Immature natural killer cell (primary cell): Measurements from ENCODE around the gene UBAC2. TPM values are rescaled to one million over a fixed set of nuclear protein-coding genes. Genes with fewer than 3 reads are reported as not detected.

Experiments
- DNase-seq, 3 donors: peaks; one replicate each; pipeline ENCODE4 v3.0.0; 2022; ENCODE audit warnings: mixed read lengths in 1 of 3
- H3K27ac Mint-ChIP-seq, 6 donors: one replicate each; pipeline ENCODE4 v1.8.0; 2020; ENCODE audit warnings: mixed read lengths in 6 of 6, mild to moderate bottlenecking in 5 of 6, inconsistent platforms in 4 of 6, moderate library complexity in 3 of 6
- H3K27me3 Mint-ChIP-seq, 3 donors: one replicate each; pipeline ENCODE4 v1.8.0; 2020 to 2021; ENCODE audit warnings: low read depth in 3 of 3, mild to moderate bottlenecking in 3 of 3, mixed read lengths in 3 of 3, moderate library complexity in 3 of 3, inconsistent platforms in 1 of 3
- H3K36me3 Mint-ChIP-seq, 3 donors: one replicate each; pipeline ENCODE4 v1.8.0; 2020; ENCODE audit warnings: mixed read lengths in 3 of 3, inconsistent platforms in 2 of 3, mild to moderate bottlenecking in 2 of 3
- H3K4me1 Mint-ChIP-seq, 2 donors: one replicate each; pipeline ENCODE4 v1.8.0; 2020; ENCODE audit warnings: inconsistent platforms in 2 of 2, mild to moderate bottlenecking in 2 of 2, mixed read lengths in 2 of 2, moderate library complexity in 1 of 2
- H3K4me3 Mint-ChIP-seq, 5 donors: one replicate each; pipeline ENCODE4 v1.8.0; 2020; ENCODE audit warnings: mild to moderate bottlenecking in 5 of 5, mixed read lengths in 5 of 5, inconsistent platforms in 3 of 5, moderate library complexity in 3 of 5
- H3K9me3 Mint-ChIP-seq, 6 donors: one replicate each; pipeline ENCODE4 v1.8.0; 2020; ENCODE audit warnings: mild to moderate bottlenecking in 6 of 6, mixed read lengths in 6 of 6, inconsistent platforms in 4 of 6, moderate library complexity in 3 of 6
- polyA plus RNA-seq, 3 donors: library from polyadenylated mRNA; unstranded; fragments of 300-500 nt; fragmentation: Illumina TruSeq; gene quantifications; one replicate each; pipeline ENCODE4 v1.2.3, GENCODE V29; 2021

The UBAC2 gene
- polyA plus RNA-seq, 3 donors from 2014 or later: 114 to 130 (median 115) TPM

DNA sequence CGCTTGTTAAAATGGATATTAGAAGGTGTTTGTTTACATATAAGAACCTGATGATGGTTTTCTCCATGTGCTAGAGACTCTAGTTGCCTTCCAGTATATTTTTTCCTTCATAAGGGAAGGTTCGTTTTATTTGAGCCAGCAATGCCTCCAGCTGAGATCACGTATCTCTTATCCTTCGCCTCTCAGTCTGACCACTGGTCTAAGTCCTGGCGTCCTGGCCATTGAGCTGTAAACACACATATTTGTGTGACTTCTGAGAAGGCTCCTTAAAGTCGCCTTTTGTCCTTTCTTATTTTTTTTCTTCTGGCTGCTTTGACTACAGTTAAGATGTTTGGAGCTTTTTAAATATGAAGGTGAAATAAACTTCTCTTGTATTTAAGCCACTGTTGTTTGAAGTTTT, 130.3 kb downstream of the UBAC2 start:
- no peak for DNase-seq
- Mint-ChIP-seq H3K9me3 (no peaks in the 10 kb centered on the region), H3K4me3 (no peak overlapping the region), H3K27me3 (peaks cover 0 to 1% (median 0%) of the 10 kb centered on the region in 3 donors), H3K27ac (no peak overlapping the region), H3K4me1 (peaks cover 19 to 32% of the 10 kb centered on the region in 2 donors), H3K36me3 (peaks cover 17 to 43% (median 23%) of the 10 kb centered on the region in 3 donors)

DNA sequence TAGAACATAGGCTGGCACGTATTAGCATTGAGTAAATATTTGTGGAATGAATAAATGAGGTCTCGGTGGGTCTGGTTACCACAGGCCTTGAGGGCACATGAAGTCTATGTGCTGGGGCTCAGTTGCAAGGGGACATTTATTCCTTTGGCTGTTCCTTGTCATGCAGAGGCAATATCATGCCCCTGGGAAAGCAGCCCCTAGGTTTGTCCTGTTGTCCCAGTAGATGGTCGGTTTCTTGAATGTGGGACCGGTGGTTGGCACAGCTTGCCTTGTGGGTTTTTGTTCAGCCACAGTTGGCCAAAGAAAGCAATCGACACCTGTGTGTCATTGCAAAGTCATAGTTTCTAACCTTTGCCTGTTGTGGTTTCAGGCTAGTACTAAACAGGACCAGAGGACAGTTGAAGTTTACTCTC, 131.2 kb downstream of the UBAC2 start:
- Mint-ChIP-seq H3K9me3 (no peaks in the 10 kb centered on the region), H3K27ac (peak overlapping the region in 1 of 6 donors; percentile 36), H3K36me3 (peaks cover 17 to 49% (median 27%) of the 10 kb centered on the region in 3 donors), H3K4me3 (peak overlapping the region in 2 of 5 donors; percentile 9 to 15), H3K4me1 (peaks cover 17 to 26% of the 10 kb centered on the region in 2 donors), H3K27me3 (peaks cover 0 to 1% (median 0%) of the 10 kb centered on the region in 3 donors)
- peak in 1 of 3 donors; percentile 33 for DNase-seq

DNA sequence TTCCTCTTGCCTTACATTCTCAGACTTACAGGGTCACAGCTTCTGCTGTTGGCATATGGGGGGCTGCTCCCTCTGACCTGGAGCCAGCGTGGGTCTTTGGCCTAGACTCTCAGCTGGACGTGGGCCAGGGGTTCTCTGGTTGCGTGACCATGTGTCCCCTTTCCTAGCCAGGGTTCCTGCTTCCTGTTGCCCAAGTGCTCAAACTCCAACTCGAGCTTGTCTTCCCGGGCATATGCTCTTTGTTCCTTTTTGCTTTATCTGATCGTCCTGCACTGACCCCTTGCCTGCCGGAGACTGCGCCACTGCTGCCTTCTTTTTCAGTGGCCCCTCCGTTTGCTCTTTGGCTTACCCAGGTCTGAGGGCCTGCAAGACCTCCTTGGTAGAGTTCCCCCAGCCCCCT, 131.8 kb downstream of the UBAC2 start:
- peaks cover 12 to 50% (median 22%) of the 10 kb centered on the region in 3 donors for H3K36me3 Mint-ChIP-seq
- peaks cover 0 to 1% (median 0%) of the 10 kb centered on the region in 3 donors for H3K27me3 Mint-ChIP-seq
- H3K9me3 Mint-ChIP-seq: no peaks in the 10 kb centered on the region
- peaks cover 17 to 26% of the 10 kb centered on the region in 2 donors for H3K4me1 Mint-ChIP-seq
- H3K27ac Mint-ChIP-seq: no peak overlapping the region
- DNase-seq: no peak
- H3K4me3 Mint-ChIP-seq: peak overlapping the region in 1 of 5 donors; percentile 26

DNA sequence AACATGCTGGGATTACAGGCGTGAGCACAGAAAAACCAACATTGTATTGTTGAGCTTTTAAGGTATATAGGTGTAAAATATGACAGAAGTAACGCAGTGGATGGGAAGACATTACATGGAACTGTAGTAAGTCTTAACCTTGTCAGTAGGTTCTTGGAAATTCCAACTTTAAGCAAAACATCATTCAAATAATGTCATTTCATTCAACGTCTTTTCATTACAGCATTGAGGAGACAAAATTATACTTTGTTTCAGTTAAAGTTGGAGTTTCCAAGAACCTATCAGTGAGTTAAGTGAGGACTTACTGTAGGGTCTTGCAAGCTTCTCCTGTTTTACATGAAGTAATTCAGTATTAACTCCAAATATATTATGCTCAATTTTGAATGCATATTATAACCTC, 133.6 kb downstream of the UBAC2 start:
- H3K4me3 Mint-ChIP-seq: no peak overlapping the region
- H3K9me3 Mint-ChIP-seq: no peaks in the 10 kb centered on the region
- DNase-seq: no peak
- peaks cover 23 to 55% (median 31%) of the 10 kb centered on the region in 3 donors for H3K36me3 Mint-ChIP-seq
- H3K27me3 Mint-ChIP-seq: peaks cover 2 to 5% (median 2%) of the 10 kb centered on the region in 3 donors
- peaks cover 26 to 35% of the 10 kb centered on the region in 2 donors for H3K4me1 Mint-ChIP-seq
- H3K27ac Mint-ChIP-seq: no peak overlapping the region

DNA sequence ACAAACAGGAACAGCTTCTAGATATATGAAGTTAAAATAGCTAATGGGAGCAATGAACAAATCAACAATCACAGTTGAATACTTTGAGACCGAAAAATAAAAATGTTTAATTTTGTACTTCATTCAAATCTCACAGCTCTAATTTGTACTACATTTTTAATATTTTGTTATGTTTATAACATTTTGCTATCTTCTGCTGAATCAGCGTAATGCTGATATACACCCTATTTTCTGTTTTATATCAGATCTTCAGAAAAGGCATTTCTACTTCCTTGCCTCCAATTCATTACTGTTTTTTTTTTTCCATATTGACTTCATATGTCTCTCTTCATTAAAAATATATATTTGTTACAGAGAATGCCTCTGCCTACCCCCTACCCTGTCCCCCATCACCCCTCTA, 134.4 kb downstream of the UBAC2 start:
- no peak for DNase-seq
- H3K27me3 Mint-ChIP-seq: peaks cover 2 to 6% (median 5%) of the 10 kb centered on the region in 3 donors
- H3K4me1 Mint-ChIP-seq: peaks cover 35 to 44% of the 10 kb centered on the region in 2 donors
- H3K27ac Mint-ChIP-seq: no peak overlapping the region
- H3K4me3 Mint-ChIP-seq: no peak overlapping the region
- H3K36me3 Mint-ChIP-seq: peaks cover 18 to 47% (median 26%) of the 10 kb centered on the region in 3 donors
- H3K9me3 Mint-ChIP-seq: no peaks in the 10 kb centered on the region

DNA sequence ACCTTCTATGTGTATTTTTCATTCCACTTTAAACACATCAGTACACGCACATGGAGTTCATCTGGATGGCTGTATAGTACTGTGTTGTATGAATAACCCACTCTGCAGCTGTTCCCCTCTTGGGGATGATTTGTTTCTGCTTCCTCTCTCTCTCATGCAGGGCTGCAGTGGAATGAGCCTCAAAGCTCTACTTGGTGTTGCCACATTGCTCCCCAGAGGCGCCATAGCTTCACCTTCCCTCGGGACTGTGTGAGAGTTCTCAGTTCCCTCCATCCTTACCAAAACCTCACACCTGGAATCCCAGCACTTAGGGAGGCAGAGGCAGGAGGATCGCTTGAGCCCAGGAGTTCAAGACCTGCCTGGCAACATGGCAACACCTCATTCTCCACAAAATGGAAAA, 134.9 kb downstream of the UBAC2 start:
- no peak overlapping the region for H3K27ac Mint-ChIP-seq
- no peaks in the 10 kb centered on the region for H3K9me3 Mint-ChIP-seq
- no peak overlapping the region for H3K4me3 Mint-ChIP-seq
- peaks cover 20 to 44% (median 28%) of the 10 kb centered on the region in 3 donors for H3K36me3 Mint-ChIP-seq
- H3K27me3 Mint-ChIP-seq: peaks cover 2 to 6% (median 5%) of the 10 kb centered on the region in 3 donors
- peaks cover 40 to 49% of the 10 kb centered on the region in 2 donors for H3K4me1 Mint-ChIP-seq
- DNase-seq: no peak

DNA sequence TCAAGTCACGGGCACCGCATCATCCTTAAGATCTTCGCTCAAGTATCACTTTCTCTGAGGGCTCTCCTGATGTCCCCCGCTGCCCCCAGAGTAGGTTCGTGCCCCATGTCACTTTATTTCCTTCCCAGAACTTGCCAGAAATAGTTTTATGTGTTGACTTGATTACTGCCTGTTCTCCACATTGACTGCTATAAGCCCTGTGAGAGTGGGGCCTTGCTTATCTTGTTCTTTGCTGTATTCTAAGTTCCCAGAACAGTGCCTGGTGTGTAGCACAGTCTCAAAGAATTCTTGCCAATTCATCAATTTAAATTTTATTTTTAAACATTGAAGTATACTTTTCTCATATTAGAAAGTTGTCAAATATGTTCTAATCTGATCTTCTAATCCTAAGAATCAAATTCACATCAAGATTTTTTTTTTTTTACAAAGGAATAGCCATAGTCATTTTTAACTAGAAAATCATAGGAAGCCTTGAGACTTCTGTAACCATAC, 138.6 kb downstream of the UBAC2 start:
- Mint-ChIP-seq H3K9me3 (no peaks in the 10 kb centered on the region), H3K27me3 (peaks cover 2 to 6% (median 4%) of the 10 kb centered on the region in 3 donors), H3K4me1 (peaks cover 41 to 46% of the 10 kb centered on the region in 2 donors), H3K27ac (peak overlapping the region in 1 of 6 donors; percentile 61), H3K4me3 (peak overlapping the region in 3 of 5 donors; percentile 69 to 83 (median 77)), H3K36me3 (peaks cover 41 to 56% (median 50%) of the 10 kb centered on the region in 3 donors)
- no peak for DNase-seq

DNA sequence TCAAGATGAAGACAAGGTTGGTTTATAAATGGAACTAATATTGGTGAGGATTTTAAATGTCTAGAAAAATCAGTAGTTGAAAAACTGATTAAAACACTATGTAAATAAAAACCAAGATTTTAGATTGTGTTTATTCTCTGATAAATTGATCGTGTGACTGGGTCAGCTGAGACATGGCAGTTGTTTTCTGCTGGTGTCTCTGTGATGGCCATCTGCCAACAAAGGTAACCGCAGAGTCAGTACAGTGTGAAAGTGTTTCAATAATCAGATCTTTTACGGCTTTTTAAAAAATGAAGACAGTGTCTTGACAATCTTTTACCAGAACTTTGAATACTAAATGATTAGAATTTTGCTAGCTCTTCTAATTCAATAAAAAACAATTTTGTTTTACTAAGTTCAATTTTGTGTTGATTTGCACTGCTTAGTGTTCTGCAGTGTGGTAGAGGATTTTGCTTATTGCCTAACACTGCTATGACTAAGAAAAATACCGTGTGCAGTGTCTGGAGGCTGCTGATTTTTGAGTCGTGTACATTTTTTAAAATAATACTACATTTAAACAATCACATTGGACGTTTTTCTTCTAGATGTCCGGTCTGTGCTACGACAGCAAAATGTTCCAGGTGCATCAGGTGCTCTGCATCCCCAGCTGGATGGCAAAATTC, 139.2 kb downstream of the UBAC2 start:
- peaks cover 42 to 61% (median 55%) of the 10 kb centered on the region in 3 donors for H3K36me3 Mint-ChIP-seq
- peak overlapping the region in 5 of 6 donors; percentile 12 to 79 (median 62) for H3K27ac Mint-ChIP-seq
- DNase-seq: peak; percentile 60 to 71 (median 68)
- peaks cover 43 to 48% of the 10 kb centered on the region in 2 donors for H3K4me1 Mint-ChIP-seq
- H3K27me3 Mint-ChIP-seq: peaks cover 2 to 6% (median 4%) of the 10 kb centered on the region in 3 donors
- H3K9me3 Mint-ChIP-seq: no peaks in the 10 kb centered on the region
- peak overlapping the region; percentile 69 to 83 (median 77) for H3K4me3 Mint-ChIP-seq

DNA sequence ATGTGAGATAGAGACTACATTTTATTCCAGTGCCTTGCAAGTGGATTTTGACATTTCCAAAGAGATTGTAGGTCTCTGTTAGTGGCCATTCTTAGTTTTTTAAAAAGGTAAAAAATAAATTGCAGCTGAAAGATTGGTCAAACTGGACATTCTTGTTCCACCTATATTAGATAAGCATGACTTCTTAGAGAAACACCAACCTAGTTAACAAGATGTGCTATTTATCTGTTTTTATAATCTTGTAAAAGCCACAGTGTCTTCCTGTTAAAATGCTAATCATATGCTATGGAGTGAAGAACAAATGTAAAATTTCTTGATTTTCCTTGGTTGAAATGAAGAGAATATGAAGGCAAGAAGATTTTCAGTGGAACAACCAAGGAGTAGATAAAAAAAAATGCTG, 140.0 kb downstream of the UBAC2 start:
- Mint-ChIP-seq H3K4me3 (peak overlapping the region; percentile 69 to 83 (median 77)), H3K27me3 (peaks cover 2 to 6% (median 4%) of the 10 kb centered on the region in 3 donors), H3K36me3 (peaks cover 48 to 66% (median 59%) of the 10 kb centered on the region in 3 donors), H3K9me3 (no peaks in the 10 kb centered on the region), H3K4me1 (peaks cover 44 to 52% of the 10 kb centered on the region in 2 donors), H3K27ac (peak overlapping the region; percentile 12 to 79 (median 66))
- DNase-seq: peak in 2 of 3 donors; percentile 22 to 29

DNA sequence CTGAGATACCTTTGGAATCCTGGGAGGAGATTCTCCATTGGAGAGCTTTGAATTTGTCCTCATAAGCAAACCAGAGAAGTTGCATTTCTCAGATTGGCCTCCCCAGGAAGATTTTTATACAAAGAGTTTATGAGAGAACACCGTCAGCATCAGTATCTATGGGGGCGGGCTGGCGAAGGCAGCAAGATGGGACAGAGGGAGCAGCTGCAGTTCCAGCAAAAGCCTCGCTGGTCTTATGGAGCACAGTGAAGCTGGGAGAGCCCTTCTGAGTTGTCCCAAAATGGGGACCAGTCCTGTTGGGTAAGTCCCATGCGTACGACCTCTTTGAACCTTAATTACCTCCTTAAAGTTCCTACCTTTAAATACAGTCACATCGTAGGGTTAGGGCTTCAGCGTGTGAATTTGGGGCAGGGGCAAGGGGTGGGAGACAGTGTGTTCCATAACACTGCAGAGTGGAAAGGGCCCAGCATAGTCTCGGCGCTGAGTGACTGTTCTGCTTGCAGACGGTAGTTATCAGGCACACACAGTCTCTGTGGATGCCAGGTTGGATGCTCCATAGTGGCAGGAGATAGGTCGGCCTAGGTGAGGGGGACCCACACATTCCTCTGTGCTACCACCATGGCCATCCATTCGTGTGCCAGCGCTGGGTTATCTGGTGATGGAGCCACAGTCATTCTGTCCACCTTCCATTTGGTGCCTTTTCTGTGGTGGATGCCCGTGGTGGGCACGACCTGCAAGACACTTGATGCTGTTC, 141.5 kb downstream of the UBAC2 start:
- H3K27ac Mint-ChIP-seq: no peak overlapping the region
- peaks cover 54 to 66% of the 10 kb centered on the region in 2 donors for H3K4me1 Mint-ChIP-seq
- H3K36me3 Mint-ChIP-seq: peaks cover 54 to 72% (median 66%) of the 10 kb centered on the region in 3 donors
- no peaks in the 10 kb centered on the region for H3K9me3 Mint-ChIP-seq
- H3K27me3 Mint-ChIP-seq: peaks cover 2 to 6% (median 6%) of the 10 kb centered on the region in 3 donors
- H3K4me3 Mint-ChIP-seq: peak overlapping the region in 1 of 5 donors; percentile 18
- no peak for DNase-seq

DNA sequence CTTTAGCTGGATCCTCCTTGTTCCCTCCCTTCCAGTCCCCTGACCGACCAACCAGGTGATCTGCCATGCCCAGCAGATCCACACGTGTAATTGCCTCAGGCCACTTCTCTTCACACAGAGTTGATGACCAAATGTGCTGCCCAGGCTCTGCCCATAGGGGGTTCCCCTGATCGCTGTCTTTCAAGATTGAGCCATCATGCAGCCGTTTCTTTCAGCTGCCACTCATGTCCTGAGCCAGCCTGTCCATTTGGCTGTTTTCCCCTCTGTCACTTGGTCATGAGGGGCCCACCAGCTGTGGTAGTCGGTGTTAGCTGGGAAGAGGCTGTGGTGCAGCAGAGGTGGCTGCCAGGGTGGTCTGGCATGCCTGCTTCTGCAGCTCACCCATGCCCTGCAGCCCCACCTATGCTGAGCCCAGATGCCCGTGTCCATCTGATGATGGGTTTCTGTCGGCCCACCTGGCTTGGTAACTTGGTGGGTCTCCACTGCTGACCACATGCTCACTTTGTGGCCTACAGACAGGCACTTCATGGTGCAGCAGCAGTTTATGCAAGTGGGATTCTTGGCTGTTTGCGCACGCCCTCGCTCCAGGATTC, 142.2 kb downstream of the UBAC2 start:
- Mint-ChIP-seq H3K9me3 (no peaks in the 10 kb centered on the region), H3K27ac (no peak overlapping the region), H3K4me1 (peaks cover 59 to 73% of the 10 kb centered on the region in 2 donors), H3K36me3 (peaks cover 49 to 73% (median 68%) of the 10 kb centered on the region in 3 donors), H3K27me3 (peaks cover 2 to 7% (median 6%) of the 10 kb centered on the region in 3 donors), H3K4me3 (peak overlapping the region in 1 of 5 donors; percentile 18)
- no peak for DNase-seq

DNA sequence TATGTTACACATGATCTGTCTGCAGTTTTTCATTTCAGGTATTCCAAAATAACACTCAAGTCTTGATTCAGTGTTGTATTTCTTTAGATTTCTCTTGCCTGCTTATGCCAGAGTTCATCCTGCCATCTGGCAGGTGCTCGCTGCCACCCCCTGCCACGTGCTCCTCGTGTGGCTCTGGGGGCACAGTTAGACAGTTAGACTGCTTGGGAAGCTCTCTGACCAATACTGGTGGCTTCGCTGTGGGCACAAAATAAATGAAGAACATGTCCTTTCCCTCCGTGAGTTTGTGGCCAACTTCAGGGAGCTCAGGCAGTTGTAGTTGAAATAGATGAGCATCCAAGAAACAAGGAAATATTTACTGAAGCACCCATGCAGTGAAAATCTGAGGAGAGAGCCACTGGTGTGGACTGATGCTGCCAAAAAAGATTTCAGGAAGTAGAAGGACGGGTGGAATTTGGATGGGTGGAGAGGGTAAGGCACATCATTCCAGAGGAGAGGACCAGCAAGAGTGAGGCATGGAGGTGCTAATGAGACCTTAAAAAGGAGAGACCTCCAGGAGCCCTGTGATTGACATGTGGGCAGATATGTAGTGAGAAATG, 144.1 kb downstream of the UBAC2 start:
- Mint-ChIP-seq H3K36me3 (peaks cover 61 to 79% (median 78%) of the 10 kb centered on the region in 3 donors), H3K27me3 (peaks cover 1 to 4% (median 2%) of the 10 kb centered on the region in 3 donors), H3K27ac (no peak overlapping the region), H3K9me3 (no peaks in the 10 kb centered on the region), H3K4me1 (peaks cover 47 to 71% of the 10 kb centered on the region in 2 donors), H3K4me3 (no peak overlapping the region)
- no peak for DNase-seq

DNA sequence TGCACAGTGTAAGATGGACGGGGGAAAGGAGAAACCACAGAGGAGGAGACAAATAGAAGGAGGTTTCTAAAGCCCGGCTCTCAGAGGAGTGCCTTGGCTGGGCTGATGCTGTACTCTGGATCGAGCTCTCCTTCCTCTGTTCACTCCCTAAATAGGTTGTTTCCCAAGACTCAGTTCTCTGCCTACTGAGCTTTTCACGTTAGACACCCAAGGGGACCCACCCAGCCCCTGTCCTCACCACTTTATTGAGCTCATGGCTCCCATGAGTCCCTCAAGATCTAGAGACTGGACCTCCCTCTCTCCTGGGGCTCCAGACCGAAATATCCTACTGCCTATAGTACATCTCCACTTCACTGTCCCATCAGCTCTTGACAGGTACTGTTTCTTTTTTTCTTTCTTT, 144.7 kb downstream of the UBAC2 start:
- Mint-ChIP-seq H3K27ac (no peak overlapping the region), H3K36me3 (peaks cover 62 to 78% (median 74%) of the 10 kb centered on the region in 3 donors), H3K9me3 (no peaks in the 10 kb centered on the region), H3K4me1 (peaks cover 44 to 68% of the 10 kb centered on the region in 2 donors), H3K27me3 (peaks cover 0 to 4% (median 2%) of the 10 kb centered on the region in 3 donors), H3K4me3 (no peak overlapping the region)
- DNase-seq: no peak
